Hepatocyte (in vitro differentiated cells): ENCODE results near the gene SNRNP25.

ENCODE experiments used
- CTCF ChIP-seq: fragments of 200-600 bp; sonication (generic); IDR thresholded peaks from 2 replicates; pipeline ENCODE4 v1.5.1; 2016; ENCODE audit warnings: antibody characterized with exemption, mild to moderate bottlenecking; ENCODE audit not compliant: poor library complexity
- EZH2 ChIP-seq: fragments of 200-600 bp; sonication (generic); IDR thresholded peaks from 2 replicates; pipeline ENCODE4 v1.6.1; 2016; ENCODE audit warnings: antibody characterized with exemption, mild to moderate bottlenecking, borderline replicate concordance
- EZH2phosphoT487 ChIP-seq: fragments of 200-600 bp; sonication (generic); IDR thresholded peaks from one replicate; pipeline ENCODE4 v1.6.1; 2018; ENCODE audit warnings: antibody characterized with exemption, mild to moderate bottlenecking, low read depth, moderate library complexity; ENCODE audit not compliant: unreplicated experiment, severe bottlenecking

GRCh38 chr16:77807-78443, 24.3 kb downstream of the SNRNP25 start, which contains the start of gene MPG:
- TF ChIP-seq CTCF (no peak), EZH2 (no peak), EZH2phosphoT487 (no peak)
